ENCODE data around the gene WASHC3. TPM values are rescaled to one million over a fixed set of nuclear protein-coding genes. Genes with fewer than 3 reads are reported as not detected.

The WASHC3 gene, protein sequence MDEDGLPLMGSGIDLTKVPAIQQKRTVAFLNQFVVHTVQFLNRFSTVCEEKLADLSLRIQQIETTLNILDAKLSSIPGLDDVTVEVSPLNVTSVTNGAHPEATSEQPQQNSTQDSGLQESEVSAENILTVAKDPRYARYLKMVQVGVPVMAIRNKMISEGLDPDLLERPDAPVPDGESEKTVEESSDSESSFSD
- total RNA-seq: 10 to 100 TPM; 54.8 to 57.6 TPM

DNA sequence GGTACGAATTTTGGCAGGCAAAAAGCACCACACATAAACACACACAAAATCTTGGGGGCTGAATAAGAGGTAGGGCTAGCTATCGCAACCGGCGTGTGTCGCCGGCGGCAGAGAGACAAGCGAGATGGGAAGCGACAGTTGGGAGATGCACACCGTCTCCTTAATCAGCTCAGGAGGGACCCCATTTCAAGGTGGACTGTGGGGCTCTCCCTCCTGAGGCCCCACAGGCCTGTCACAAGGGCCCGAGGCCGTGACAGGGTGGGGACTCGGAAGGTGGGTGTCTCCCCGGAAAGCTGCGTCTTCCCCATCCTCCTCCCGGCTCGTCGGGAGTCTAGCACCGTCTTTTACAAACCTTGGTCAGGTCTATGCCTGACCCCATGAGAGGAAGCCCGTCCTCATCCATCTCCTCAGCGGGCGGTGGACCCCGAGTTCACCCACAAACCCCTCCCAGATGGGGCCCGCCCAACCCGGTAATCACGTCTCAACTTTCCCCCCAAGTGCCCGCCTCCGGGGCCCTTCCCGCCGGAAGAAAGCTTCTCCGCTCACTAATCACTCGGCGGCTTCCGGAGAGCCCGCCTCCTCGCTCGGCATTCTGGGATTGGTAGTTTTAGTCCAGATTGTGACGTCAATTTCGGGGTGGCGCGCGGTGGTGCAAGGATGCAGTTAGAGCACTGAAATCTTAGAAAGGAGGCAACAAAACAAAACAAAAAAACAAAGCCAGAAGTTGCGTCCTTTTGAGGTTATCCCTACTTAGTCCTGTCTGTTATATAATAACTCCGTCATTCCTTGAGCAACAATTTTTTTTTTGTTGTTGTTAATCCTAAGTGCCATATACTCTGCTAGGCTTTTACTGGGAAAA is at the start of gene WASHC3:
TSS of gene WASHC3 (minus strand) at position 432 of the 859 bp plus-strand sequence. CDS start at position 403, 29 bp downstream.

Other genes with a start within 250 kb of the WASHC3 start
- gene GNPTAB, start 231.0 kb downstream of the WASHC3 start, total RNA-seq: 10 to 100 TPM; 57.3 to 59.1 TPM
- gene DRAM1, start 184.4 kb downstream of the WASHC3 start, total RNA-seq: 1 to 10 TPM; 1.7 to 2.3 TPM
- gene NUP37, start 58.1 kb upstream of the WASHC3 start, total RNA-seq: 10 to 100 TPM; 41.3 to 43.0 TPM
- gene PARPBP, start 58.2 kb upstream of the WASHC3 start, total RNA-seq: 10 to 100 TPM; 16.2 to 18.9 TPM
- gene PMCH, start 135.8 kb upstream of the WASHC3 start, total RNA-seq: under 1 TPM in 1 of 2 experiments, not detected in 1; 0.28 TPM

Data from activated naive CD4-positive, alpha-beta T cell treated with anti-CD3 and anti-CD28 coated beads, Interleukin-2, amount 10 ng/mL, durations not matched to agents 5 hours and 36 hours (primary cell).